Cardiac muscle cell (in vitro differentiated cells and primary cell): ENCODE data around the gene MROH7. TPM values are rescaled to one million over a fixed set of nuclear protein-coding genes. Genes with fewer than 3 reads are reported as not detected.
A peak's percentile ranks its signal among the peaks of the same experiment; 100 is the strongest.

Experiments
- DNase-seq, 2 donors: peaks; one replicate each; pipeline versions ENCODE4 v3.0.0 to v3.0.0-alpha.2; 2010 to 2017; ENCODE audit warnings: low read depth in 1 of 2, low spot score in 1 of 2
- H3K27ac ChIP-seq: fragments of 200-600 bp; sonication (generic); 2 replicates; pipeline ENCODE4 v1.5.1; 2016
- H3K27me3 ChIP-seq: fragments of 200-600 bp; sonication (generic); 2 replicates; pipeline ENCODE4 v1.6.0; 2016; ENCODE audit warnings: control low read depth
- H3K36me3 ChIP-seq: fragments of 200-600 bp; sonication (generic); 2 replicates; pipeline ENCODE4 v1.5.1; 2016; ENCODE audit warnings: control low read depth
- H3K4me1 ChIP-seq: fragments of 200-600 bp; sonication (generic); 2 replicates; pipeline ENCODE4 v1.8.1; 2017; ENCODE audit warnings: low read depth, mild to moderate bottlenecking, mixed run types
- H3K4me3 ChIP-seq: fragments of 200-600 bp; sonication (generic); 2 replicates; pipeline ENCODE4 v1.5.1; 2016; ENCODE audit warnings: mild to moderate bottlenecking
- H3K9me3 ChIP-seq: fragments of 200-600 bp; sonication (generic); 2 replicates; pipeline ENCODE4 v1.5.1; 2017; ENCODE audit warnings: low read depth, mild to moderate bottlenecking, control low read depth
- polyA plus RNA-seq: library from polyadenylated mRNA; unstranded; fragments of >200 nt; fragmentation: Nextera tagmentation; extraction: Ambion mirVana; gene quantifications from 2 replicates; pipeline ENCODE4 v1.2.1, GENCODE V29; 2016
- total RNA-seq: library from RNA; depleted of rRNA; stranded (reverse); fragments of >200 nt; gene quantifications from 2 replicates; pipeline ENCODE4 v1.2.3, GENCODE V29; 2016
- TF ChIP-seq, protein P1 (sequence below): IDR thresholded peaks from 2 replicates; pipeline ENCODE4 v1.5.1; 2012; ENCODE audit warnings: low read depth, mild to moderate bottlenecking, low read length

MROH7 gene
- total and polyA plus RNA-seq, 2 experiments from 2014 or later = 7.0 to 22.4 TPM

DNA sequence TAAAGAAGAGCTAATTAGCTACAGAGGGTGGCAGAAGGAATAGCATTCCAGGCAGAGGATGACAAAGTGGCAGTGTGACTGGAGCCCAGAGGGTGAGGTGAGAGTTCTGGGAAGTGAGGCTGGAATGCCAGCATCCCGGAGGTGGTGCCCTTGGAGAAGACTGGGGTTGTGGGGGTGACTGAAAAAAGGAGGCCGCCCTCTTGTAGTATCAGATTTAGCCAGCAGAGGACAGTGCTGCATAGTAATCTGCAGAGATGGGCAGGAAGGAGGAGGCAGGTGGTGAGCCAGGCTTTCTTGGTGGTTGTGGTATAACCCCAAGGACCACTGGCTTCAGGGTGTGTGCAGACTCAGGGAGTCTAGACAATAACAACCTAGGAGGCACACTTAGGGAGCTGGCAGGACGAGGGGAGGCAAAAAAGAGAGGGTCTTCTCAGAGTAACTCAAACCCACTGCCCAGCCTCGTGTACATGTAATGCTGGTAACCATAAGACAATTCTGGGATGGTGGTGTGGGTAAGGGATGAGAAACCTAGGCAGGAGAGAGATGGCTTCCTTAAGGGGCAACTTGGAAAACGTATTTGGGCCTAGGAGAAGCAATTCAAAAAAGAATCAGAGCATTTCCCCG, 30.5 kb downstream of the MROH7 start:
- Histone ChIP-seq H3K4me1 (no peaks in the 10 kb centered on the region), H3K9me3 (no peaks in the 10 kb centered on the region), H3K27me3 (no peaks in the 10 kb centered on the region), H3K27ac (no peak overlapping the region), H3K4me3 (no peak overlapping the region), H3K36me3 (no peaks in the 10 kb centered on the region)
- TF ChIP-seq, protein P1, sequence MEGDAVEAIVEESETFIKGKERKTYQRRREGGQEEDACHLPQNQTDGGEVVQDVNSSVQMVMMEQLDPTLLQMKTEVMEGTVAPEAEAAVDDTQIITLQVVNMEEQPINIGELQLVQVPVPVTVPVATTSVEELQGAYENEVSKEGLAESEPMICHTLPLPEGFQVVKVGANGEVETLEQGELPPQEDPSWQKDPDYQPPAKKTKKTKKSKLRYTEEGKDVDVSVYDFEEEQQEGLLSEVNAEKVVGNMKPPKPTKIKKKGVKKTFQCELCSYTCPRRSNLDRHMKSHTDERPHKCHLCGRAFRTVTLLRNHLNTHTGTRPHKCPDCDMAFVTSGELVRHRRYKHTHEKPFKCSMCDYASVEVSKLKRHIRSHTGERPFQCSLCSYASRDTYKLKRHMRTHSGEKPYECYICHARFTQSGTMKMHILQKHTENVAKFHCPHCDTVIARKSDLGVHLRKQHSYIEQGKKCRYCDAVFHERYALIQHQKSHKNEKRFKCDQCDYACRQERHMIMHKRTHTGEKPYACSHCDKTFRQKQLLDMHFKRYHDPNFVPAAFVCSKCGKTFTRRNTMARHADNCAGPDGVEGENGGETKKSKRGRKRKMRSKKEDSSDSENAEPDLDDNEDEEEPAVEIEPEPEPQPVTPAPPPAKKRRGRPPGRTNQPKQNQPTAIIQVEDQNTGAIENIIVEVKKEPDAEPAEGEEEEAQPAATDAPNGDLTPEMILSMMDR = peak; percentile 81
- peak; percentile 38 to 64 for DNase-seq

- Histone ChIP-seq H3K27ac (no peak overlapping the region), H3K27me3 (no peaks in the 10 kb centered on the region), H3K9me3 (no peaks in the 10 kb centered on the region), H3K36me3 (no peaks in the 10 kb centered on the region), H3K4me3 (no peak overlapping the region), H3K4me1 (no peaks in the 10 kb centered on the region)
- no peak for DNase-seq
- TF ChIP-seq, protein P1 = no peak
Measured at GRCh38 chr1:54678776-54679643, 37.4 kb downstream of the MROH7 start.

GRCh38 chr1:54679706-54680105, 38.1 kb downstream of the MROH7 start:
- no peak for DNase-seq
- Histone ChIP-seq H3K36me3 (no peaks in the 10 kb centered on the region), H3K9me3 (no peaks in the 10 kb centered on the region), H3K4me1 (no peaks in the 10 kb centered on the region), H3K4me3 (no peak overlapping the region), H3K27ac (no peak overlapping the region), H3K27me3 (no peaks in the 10 kb centered on the region)
- TF ChIP-seq, protein P1 = no peak

- no peaks in the 10 kb centered on the region for H3K4me1 ChIP-seq
- no peak for DNase-seq
- H3K27ac ChIP-seq = no peak overlapping the region
- H3K4me3 ChIP-seq = no peak overlapping the region
- H3K36me3 ChIP-seq = no peaks in the 10 kb centered on the region
- TF ChIP-seq, protein P1 = no peak
- no peaks in the 10 kb centered on the region for H3K27me3 ChIP-seq
- no peaks in the 10 kb centered on the region for H3K9me3 ChIP-seq
Measured at GRCh38 chr1:54680387-54680786, 38.8 kb downstream of the MROH7 start.

GRCh38 chr1:54681358-54681757, 39.8 kb downstream of the MROH7 start:
- no peaks in the 10 kb centered on the region for H3K4me1 ChIP-seq
- H3K36me3 ChIP-seq = no peaks in the 10 kb centered on the region
- no peaks in the 10 kb centered on the region for H3K9me3 ChIP-seq
- no peak overlapping the region for H3K4me3 ChIP-seq
- DNase-seq = peak; percentile 19 to 21
- no peak overlapping the region for H3K27ac ChIP-seq
- no peaks in the 10 kb centered on the region for H3K27me3 ChIP-seq
- TF ChIP-seq, protein P1 = no peak
